ENCODE data around the gene BACE2.

Gene BACE2

GRCh38 chr21:41211060-41211805, 43.3 kb downstream of the BACE2 start:
- in situ Hi-C loops (cut with MboI; ENCODE audit: low sequenced_read_pairs) = no loop called here

GRCh38 chr21:41213021-41213420, 45.1 kb downstream of the BACE2 start:
- in situ Hi-C loops (cut with MboI; ENCODE audit: low sequenced_read_pairs) = no loop called here

- in situ Hi-C loops (cut with MboI; ENCODE audit: low sequenced_read_pairs) = no loop called here
Measured at GRCh38 chr21:41215856-41216408, 48.0 kb downstream of the BACE2 start.

- in situ Hi-C loops (cut with MboI; ENCODE audit: low sequenced_read_pairs) = no loop called here
Measured at GRCh38 chr21:41216486-41216885, 48.5 kb downstream of the BACE2 start.

GRCh38 chr21:41217671-41218385, 49.9 kb downstream of the BACE2 start:
- in situ Hi-C loops (cut with MboI; ENCODE audit: low sequenced_read_pairs) = no loop called here

- in situ Hi-C loops (cut with MboI; ENCODE audit: low sequenced_read_pairs) = no loop called here
Measured at GRCh38 chr21:41219498-41220207, 51.7 kb downstream of the BACE2 start.

- in situ Hi-C loops (cut with MboI; ENCODE audit: low sequenced_read_pairs) = no loop called here
Measured at GRCh38 chr21:41220208-41220733, 52.3 kb downstream of the BACE2 start.

GRCh38 chr21:41222247-41223068, 54.5 kb downstream of the BACE2 start:
- in situ Hi-C loops (cut with MboI; ENCODE audit: low sequenced_read_pairs) = no loop called here

GRCh38 chr21:41226853-41227252, 58.9 kb downstream of the BACE2 start:
- in situ Hi-C loops (cut with MboI; ENCODE audit: low sequenced_read_pairs) = no loop called here

GRCh38 chr21:41227357-41228005, 59.5 kb downstream of the BACE2 start:
- in situ Hi-C loops (cut with MboI; ENCODE audit: low sequenced_read_pairs) = no loop called here

GRCh38 chr21:41228006-41228370, 60.0 kb downstream of the BACE2 start:
- in situ Hi-C loops (cut with MboI; ENCODE audit: low sequenced_read_pairs) = no loop called here

GRCh38 chr21:41228492-41228891, 60.5 kb downstream of the BACE2 start:
- in situ Hi-C loops (cut with MboI; ENCODE audit: low sequenced_read_pairs) = no loop called here

GRCh38 chr21:41228958-41229357, 61.0 kb downstream of the BACE2 start:
- in situ Hi-C loops (cut with MboI; ENCODE audit: low sequenced_read_pairs) = no loop called here

GRCh38 chr21:41229509-41230248, 61.7 kb downstream of the BACE2 start:
- in situ Hi-C loops (cut with MboI; ENCODE audit: low sequenced_read_pairs) = no loop called here

GRCh38 chr21:41230497-41230896, 62.5 kb downstream of the BACE2 start:
- in situ Hi-C loops (cut with MboI; ENCODE audit: low sequenced_read_pairs) = no loop called here

- in situ Hi-C loops (cut with MboI; ENCODE audit: low sequenced_read_pairs) = no loop called here
Measured at GRCh38 chr21:41231060-41231459, 63.1 kb downstream of the BACE2 start.

GRCh38 chr21:41232013-41232412, 64.1 kb downstream of the BACE2 start:
- in situ Hi-C loops (cut with MboI; ENCODE audit: low sequenced_read_pairs) = no loop called here

- in situ Hi-C loops (cut with MboI; ENCODE audit: low sequenced_read_pairs) = no loop called here
Measured at GRCh38 chr21:41233916-41234315, 66.0 kb downstream of the BACE2 start.

GRCh38 chr21:41234569-41234968, 66.6 kb downstream of the BACE2 start:
- in situ Hi-C loops (cut with MboI; ENCODE audit: low sequenced_read_pairs) = no loop called here
